Liver (tissue), 9 donors: ENCODE measurements around the gene GNPTAB. TPM values are rescaled to one million over a fixed set of nuclear protein-coding genes. Genes with fewer than 3 reads are reported as not detected.

ENCODE experiments used
- DNase-seq: peaks from one replicate; pipeline ENCODE4 v3.0.0-alpha.2; 2017; ENCODE audit warnings: low spot score
- H3K27ac ChIP-seq, 2 donors: one replicate each; pipeline ENCODE4 v1.7.0; 2013; ENCODE audit warnings: inconsistent platforms in 2 of 2, low read length in 2 of 2, control low read depth in 1 of 2, low read depth in 1 of 2, mild to moderate bottlenecking in 1 of 2
- H3K27me3 ChIP-seq, 4 donors: one replicate each; pipeline versions ENCODE4 v1.6.1 to v1.7.0; 2013; ENCODE audit warnings: low read length in 3 of 4, inconsistent platforms in 1 of 4, mild to moderate bottlenecking in 1 of 4, moderate library complexity in 1 of 4; ENCODE audit not compliant: control insufficient read depth in 4 of 4, insufficient read depth in 4 of 4
- H3K36me3 ChIP-seq, 4 donors: one replicate each; pipeline versions ENCODE4 v1.6.1 to v1.7.0; 2013; ENCODE audit warnings: low read length in 3 of 4, mild to moderate bottlenecking in 3 of 4, low read depth in 1 of 4, moderate library complexity in 1 of 4; ENCODE audit not compliant: control insufficient read depth in 4 of 4, insufficient read depth in 3 of 4
- H3K4me1 ChIP-seq, 4 donors: one replicate each; pipeline versions ENCODE4 v1.6.1 to v1.7.0; 2013; ENCODE audit warnings: low read length in 3 of 4, mild to moderate bottlenecking in 3 of 4, moderate library complexity in 1 of 4; ENCODE audit not compliant: control insufficient read depth in 4 of 4, insufficient read depth in 4 of 4
- H3K4me3 ChIP-seq, 3 donors: one replicate each; pipeline versions ENCODE4 v1.6.1 to v1.7.0; 2013; ENCODE audit warnings: low read length in 3 of 3, control low read depth in 1 of 3, low read depth in 1 of 3, mild to moderate bottlenecking in 1 of 3
- H3K9ac ChIP-seq, 2 donors: one replicate each; pipeline ENCODE4 v1.7.0; 2013; ENCODE audit warnings: low read length in 2 of 2, mild to moderate bottlenecking in 2 of 2, moderate library complexity in 2 of 2, control low read depth in 1 of 2, low read depth in 1 of 2
- H3K9me3 ChIP-seq, 4 donors: one replicate each; pipeline versions ENCODE4 v1.6.1 to v1.7.0; 2013; ENCODE audit warnings: low read length in 3 of 4; ENCODE audit not compliant: control insufficient read depth in 4 of 4
- EGR1 ChIP-seq, 2 donors: IDR thresholded peaks; 2 replicates each; pipeline ENCODE4 v1.6.1; 2016 to 2018; ENCODE audit warnings: antibody characterized with exemption in 2 of 2, low read depth in 2 of 2
- FOXA1 ChIP-seq: IDR thresholded peaks from 2 replicates; pipeline ENCODE4 v1.6.1; 2016; ENCODE audit warnings: antibody characterized with exemption
- FOXA2 ChIP-seq: IDR thresholded peaks from 2 replicates; pipeline ENCODE4 v1.6.1; 2016; ENCODE audit warnings: antibody characterized with exemption
- GABPA ChIP-seq, 2 donors: IDR thresholded peaks in 1 of 2; conservative IDR thresholded peaks in 1 of 2; 2 replicates each; pipeline ENCODE4 v1.6.1; 2016; ENCODE audit warnings: antibody characterized with exemption in 2 of 2, mild to moderate bottlenecking in 1 of 2, moderate library complexity in 1 of 2
- HNF4A ChIP-seq, 2 donors: conservative IDR thresholded peaks; 2 replicates each; pipeline ENCODE4 v1.6.1; 2016; ENCODE audit warnings: antibody characterized with exemption in 2 of 2, mild to moderate bottlenecking in 2 of 2
- HNF4G ChIP-seq: IDR thresholded peaks from 2 replicates; pipeline ENCODE4 v1.6.1; 2016; ENCODE audit warnings: antibody characterized with exemption
- JUND ChIP-seq, 2 donors: IDR thresholded peaks; 2 replicates each; pipeline ENCODE4 v1.6.1; 2016; ENCODE audit warnings: antibody characterized with exemption in 2 of 2
- NR2F2 ChIP-seq: IDR thresholded peaks from 2 replicates; pipeline ENCODE4 v1.6.1; 2016; ENCODE audit warnings: antibody characterized with exemption
- RAD21 ChIP-seq, 2 donors: IDR thresholded peaks; 2 replicates each; pipeline ENCODE4 v1.6.1; 2016; ENCODE audit warnings: antibody characterized with exemption in 2 of 2, mild to moderate bottlenecking in 2 of 2
- REST ChIP-seq: IDR thresholded peaks from 2 replicates; pipeline ENCODE4 v1.6.1; 2016; ENCODE audit warnings: antibody characterized with exemption, mild to moderate bottlenecking
- SP1 ChIP-seq: IDR thresholded peaks from 2 replicates; pipeline ENCODE4 v1.6.1; 2018; ENCODE audit warnings: antibody characterized with exemption, mild to moderate bottlenecking
- TAF1 ChIP-seq: conservative IDR thresholded peaks from 2 replicates; pipeline ENCODE4 v1.6.1; 2016; ENCODE audit warnings: antibody characterized with exemption, mild to moderate bottlenecking
- YY1 ChIP-seq: IDR thresholded peaks from 2 replicates; pipeline ENCODE4 v1.6.1; 2016; ENCODE audit warnings: antibody characterized with exemption, mild to moderate bottlenecking
- WGBS: extraction: QIAGEN DNeasy Blood & Tissue Kit; methylation state at CpG from one replicate; pipeline ENCODE4 v1.1.7; 2013; 5-methylcytosine and 5-hydroxymethylcytosine counted together
- polyA plus RNA-seq, 2 donors: library from polyadenylated mRNA; stranded (reverse) in 1 of 2; unstranded in 1 of 2; fragments of 200-250 nt in 1 of 2; fragments of >200 nt in 1 of 2; fragmentation: Nextera tagmentation in 1 of 2; extraction: Ambion mirVana in 1 of 2; gene quantifications; one replicate each; pipeline versions ENCODE4 v1.2.1 to v1.2.3, GENCODE V29; 2013 to 2015
- total RNA-seq, 2 donors: library from RNA; depleted of rRNA; stranded (reverse); fragments of >200 nt; gene quantifications; one replicate each; pipeline ENCODE4 v1.2.3, GENCODE V29; 2014
- TF ChIP-seq, protein P1 (sequence below): IDR thresholded peaks from 2 replicates; pipeline ENCODE4 v1.6.1; 2016; ENCODE audit warnings: antibody characterized with exemption
- TF ChIP-seq, protein P2 (sequence below): IDR thresholded peaks from 2 replicates; pipeline ENCODE4 v1.6.1; 2016; ENCODE audit warnings: antibody characterized with exemption
- TF ChIP-seq, protein P3 (sequence below): fragments of 150-350 bp; IDR thresholded peaks from 2 replicates; pipeline ENCODE4 v1.5.1; 2017; ENCODE audit warnings: improper control_type of control experiment, low read depth, low read length; ENCODE audit not compliant: missing input control
- donor health status: healthy.
- donor health status: healthy.
- donor health status: healthy.
- donor health status: healthy.
- donor health status: healthy.

The GNPTAB gene
- total and polyA plus RNA-seq, 4 donors: 4.6 to 11.1 (median 7.7) TPM

GRCh38 chr12:101828463-101829196 lies 2.1 kb downstream of the GNPTAB start:
- no peak overlapping the region for H3K9ac ChIP-seq
- no peaks in the 10 kb centered on the region for H3K36me3 ChIP-seq
- no peaks in the 10 kb centered on the region for H3K27me3 ChIP-seq
- no peaks in the 10 kb centered on the region for H3K9me3 ChIP-seq
- 66% methylated on average over 6 of the region's 6 CpGs for WGBS
- H3K4me3 ChIP-seq: no peak overlapping the region
- no peak overlapping the region for H3K27ac ChIP-seq
- H3K4me1 ChIP-seq: peaks cover 3 to 19% (median 9%) of the 10 kb centered on the region in 4 donors
- TF ChIP-seq HNF4G (no peak), YY1 (peak; percentile 25), HNF4A (conservative IDR thresholded peaks at IDR 0.05) (peak in 1 of 2 donors; percentile 9)
- no peak for DNase-seq

DNA sequence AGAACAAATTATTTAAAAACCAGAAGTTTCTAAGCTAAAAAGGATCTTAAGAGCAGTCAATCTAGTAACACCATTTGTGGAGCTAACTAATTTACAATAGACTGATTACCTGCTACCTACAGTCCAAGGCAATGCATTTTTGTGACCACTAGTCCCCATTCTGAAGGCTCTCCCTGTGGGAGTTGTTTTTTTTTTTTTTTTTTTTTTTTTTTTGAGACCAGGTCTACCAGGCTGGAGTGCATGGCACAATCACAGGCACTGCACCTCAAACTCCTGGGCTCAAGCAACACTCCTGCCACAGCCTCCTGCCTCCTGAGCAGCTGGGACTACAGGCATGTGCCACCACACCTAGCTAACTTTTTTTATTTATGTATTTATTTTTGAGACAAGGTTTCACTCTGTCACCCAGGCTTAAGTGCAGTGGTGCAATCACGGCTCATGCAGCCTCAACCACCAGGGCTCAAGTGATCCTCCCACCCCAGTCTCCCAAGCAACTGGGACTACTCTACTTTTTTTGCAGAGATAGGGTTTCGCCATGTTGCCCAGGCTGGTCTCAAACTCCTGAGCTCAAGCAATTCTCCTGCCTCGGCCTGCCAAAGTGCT lies 3.9 kb downstream of the GNPTAB start:
- Histone ChIP-seq H3K4me1 (peaks cover 3 to 19% (median 9%) of the 10 kb centered on the region in 4 donors), H3K36me3 (no peaks in the 10 kb centered on the region), H3K27me3 (no peaks in the 10 kb centered on the region), H3K9ac (no peak overlapping the region), H3K27ac (no peak overlapping the region), H3K4me3 (no peak overlapping the region), H3K9me3 (no peaks in the 10 kb centered on the region)
- DNase-seq: no peak
- 91% methylated on average over 3 of the region's 3 CpGs for WGBS
- TF ChIP-seq FOXA1 (no peak), REST (no peak), SP1 (no peak), FOXA2 (no peak)
- TF ChIP-seq, protein P1, sequence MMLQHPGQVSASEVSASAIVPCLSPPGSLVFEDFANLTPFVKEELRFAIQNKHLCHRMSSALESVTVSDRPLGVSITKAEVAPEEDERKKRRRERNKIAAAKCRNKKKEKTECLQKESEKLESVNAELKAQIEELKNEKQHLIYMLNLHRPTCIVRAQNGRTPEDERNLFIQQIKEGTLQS: no peak

- H3K27ac ChIP-seq: no peak overlapping the region
- H3K9me3 ChIP-seq: no peaks in the 10 kb centered on the region
- 83% methylated on average over 2 of the region's 2 CpGs for WGBS
- no peaks in the 10 kb centered on the region for H3K36me3 ChIP-seq
- no peak for DNase-seq
- TF ChIP-seq, protein P2, sequence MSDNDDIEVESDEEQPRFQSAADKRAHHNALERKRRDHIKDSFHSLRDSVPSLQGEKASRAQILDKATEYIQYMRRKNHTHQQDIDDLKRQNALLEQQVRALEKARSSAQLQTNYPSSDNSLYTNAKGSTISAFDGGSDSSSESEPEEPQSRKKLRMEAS: no peak
- TF ChIP-seq HNF4A (conservative IDR thresholded peaks at IDR 0.05): no peak
- no peak for TF ChIP-seq REST
- no peak for TF ChIP-seq GABPA (IDR thresholded peaks at IDR 0.05 in 1 of 2, conservative IDR thresholded peaks at IDR 0.05 in 1 of 2)
- TF ChIP-seq TAF1: no peak
- no peak for TF ChIP-seq EGR1 (IDR thresholded peaks at IDR 0.05; ENCODE audit: low read depth in 2 of 2)
- no peak for TF ChIP-seq SP1
- TF ChIP-seq JUND (IDR thresholded peaks at IDR 0.05): no peak
- TF ChIP-seq FOXA1: no peak
- TF ChIP-seq, protein P3, sequence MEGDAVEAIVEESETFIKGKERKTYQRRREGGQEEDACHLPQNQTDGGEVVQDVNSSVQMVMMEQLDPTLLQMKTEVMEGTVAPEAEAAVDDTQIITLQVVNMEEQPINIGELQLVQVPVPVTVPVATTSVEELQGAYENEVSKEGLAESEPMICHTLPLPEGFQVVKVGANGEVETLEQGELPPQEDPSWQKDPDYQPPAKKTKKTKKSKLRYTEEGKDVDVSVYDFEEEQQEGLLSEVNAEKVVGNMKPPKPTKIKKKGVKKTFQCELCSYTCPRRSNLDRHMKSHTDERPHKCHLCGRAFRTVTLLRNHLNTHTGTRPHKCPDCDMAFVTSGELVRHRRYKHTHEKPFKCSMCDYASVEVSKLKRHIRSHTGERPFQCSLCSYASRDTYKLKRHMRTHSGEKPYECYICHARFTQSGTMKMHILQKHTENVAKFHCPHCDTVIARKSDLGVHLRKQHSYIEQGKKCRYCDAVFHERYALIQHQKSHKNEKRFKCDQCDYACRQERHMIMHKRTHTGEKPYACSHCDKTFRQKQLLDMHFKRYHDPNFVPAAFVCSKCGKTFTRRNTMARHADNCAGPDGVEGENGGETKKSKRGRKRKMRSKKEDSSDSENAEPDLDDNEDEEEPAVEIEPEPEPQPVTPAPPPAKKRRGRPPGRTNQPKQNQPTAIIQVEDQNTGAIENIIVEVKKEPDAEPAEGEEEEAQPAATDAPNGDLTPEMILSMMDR: no peak
- no peak for TF ChIP-seq YY1
- TF ChIP-seq, protein P1: no peak
- no peak for TF ChIP-seq NR2F2
- TF ChIP-seq HNF4G: no peak
- TF ChIP-seq RAD21 (IDR thresholded peaks at IDR 0.05): no peak
- H3K4me3 ChIP-seq: no peak overlapping the region
- H3K27me3 ChIP-seq: no peaks in the 10 kb centered on the region
- H3K4me1 ChIP-seq: peaks cover 2 to 6% (median 2%) of the 10 kb centered on the region in 4 donors
- no peak overlapping the region for H3K9ac ChIP-seq
Observed at GRCh38 chr12:101824831-101825230, 5.9 kb downstream of the GNPTAB start.
